Stimulated activated CD8-positive, alpha-beta memory T cell treated with anti-CD3 and anti-CD28 coated beads, Interleukin-7, amount 100 ng/mL, for 1 hour (primary cell): Measurements from ENCODE around the gene TOM1L2.
"Not testable (repeated sequence)": the region's sequence is repeated elsewhere in the genome, so short reads cannot be mapped to it uniquely, and the experiment has no call there.

ENCODE experiments used
- DNase-seq, 2 donors: peaks; one replicate each; pipeline ENCODE4 v3.0.0-alpha.2; 2020; ENCODE audit warnings: low read depth in 2 of 2

The TOM1L2 gene

DNA sequence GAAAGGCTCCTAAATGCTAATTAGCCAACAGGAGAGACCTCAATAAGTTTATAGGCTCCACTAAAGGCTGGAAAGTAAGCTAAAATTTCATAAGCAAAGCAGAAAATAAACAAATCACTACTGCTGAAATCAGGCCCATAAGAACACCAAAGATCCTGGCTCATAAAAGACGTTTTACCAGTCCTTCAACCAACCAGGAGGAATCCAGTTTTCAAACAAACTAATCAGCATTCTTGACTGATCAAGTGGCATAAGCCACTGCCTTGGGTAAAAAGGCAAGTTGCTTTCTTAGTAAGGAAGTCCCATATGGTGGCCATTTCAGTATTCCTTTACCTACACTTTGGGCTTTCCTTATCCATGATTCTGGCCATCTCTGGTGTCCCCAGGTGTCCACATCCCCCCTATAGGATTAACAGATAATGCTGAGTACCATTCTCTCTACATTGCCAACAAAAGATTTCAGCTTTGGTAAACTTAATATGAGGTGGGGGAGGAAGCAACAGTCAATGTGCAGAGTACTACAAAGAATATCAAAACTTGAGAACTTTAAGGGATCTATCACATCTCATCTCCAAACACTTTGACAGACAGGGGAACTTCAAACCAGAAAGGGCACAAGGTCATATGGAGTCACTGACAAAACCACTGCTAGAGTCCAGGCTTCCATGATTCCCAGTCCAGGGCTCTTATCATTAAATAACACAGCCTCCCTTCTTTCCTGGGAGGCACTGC lies 1.3 kb downstream of the TOM1L2 start:
- DNase-seq: no peak

GRCh38 chr17:17966399-17966798 lies 5.8 kb downstream of the TOM1L2 start:
- DNase-seq: no peak

GRCh38 chr17:17965152-17965721 lies 7.0 kb downstream of the TOM1L2 start:
- DNase-seq: no peak

GRCh38 chr17:17964710-17965109 lies 7.5 kb downstream of the TOM1L2 start:
- no peak for DNase-seq

GRCh38 chr17:17963694-17964436 lies 8.3 kb downstream of the TOM1L2 start:
- no peak for DNase-seq

- no peak for DNase-seq
Measured at GRCh38 chr17:17963066-17963465, 9.1 kb downstream of the TOM1L2 start.

DNA sequence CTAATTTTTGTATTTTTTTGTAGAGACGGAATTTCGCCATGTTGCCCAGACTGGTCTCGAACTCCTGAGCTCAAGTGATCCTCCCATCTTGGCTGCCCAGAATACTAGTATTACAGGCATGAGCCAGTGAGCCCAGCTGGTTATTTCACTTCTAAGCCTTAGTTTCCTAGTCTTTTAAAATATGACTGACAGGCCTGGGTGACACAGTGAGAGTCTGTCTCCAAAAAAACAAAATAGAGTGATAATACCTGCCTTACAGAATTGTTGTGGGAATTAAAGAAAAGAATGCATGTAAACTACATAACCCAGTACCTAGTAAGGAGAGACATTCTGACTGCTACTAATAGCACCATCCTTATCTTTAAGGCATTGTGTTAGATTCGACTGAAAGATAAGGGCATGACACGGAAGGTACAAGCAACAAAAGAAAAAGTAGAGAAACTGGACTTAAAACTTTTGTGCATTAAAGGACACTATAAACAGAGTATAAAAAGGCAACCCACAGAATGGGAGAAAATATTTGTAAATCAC lies 11.6 kb downstream of the TOM1L2 start:
- no peak for DNase-seq

- no peak for DNase-seq
Measured at GRCh38 chr17:17959520-17960361, 12.5 kb downstream of the TOM1L2 start.

DNA sequence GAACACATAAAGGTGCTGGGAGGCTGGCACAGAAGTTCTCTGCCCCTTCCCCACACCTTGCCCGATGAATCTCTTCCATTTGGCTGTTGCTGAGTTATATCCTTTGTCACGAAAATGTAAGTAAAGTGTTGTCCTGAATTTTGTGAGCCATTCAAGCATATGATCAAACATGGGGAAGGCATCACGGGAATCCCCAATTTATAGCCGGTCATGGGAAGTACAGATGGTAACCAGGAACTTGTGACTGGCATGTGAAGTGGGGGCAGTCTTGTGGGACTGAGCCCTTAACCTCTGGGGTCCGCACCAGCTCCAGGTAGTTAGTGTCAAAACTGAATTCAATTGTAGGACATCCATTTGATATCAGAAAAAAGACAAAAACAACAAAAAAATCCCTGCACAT lies 13.2 kb downstream of the TOM1L2 start:
- no peak for DNase-seq

DNA sequence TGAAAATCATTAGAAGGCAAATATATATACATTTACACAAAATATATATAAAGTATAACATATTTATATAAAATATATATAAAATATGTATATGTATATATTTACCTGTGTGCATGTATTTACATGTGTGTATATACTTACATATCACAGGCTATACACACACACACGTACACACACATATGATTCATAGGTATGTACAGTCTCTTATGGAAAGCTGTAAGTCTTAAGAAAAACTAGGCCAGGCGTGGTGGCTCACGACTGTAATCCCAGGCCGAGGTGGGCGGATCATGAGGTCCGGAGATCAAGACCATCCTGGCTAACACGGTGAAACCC lies 14.7 kb downstream of the TOM1L2 start:
- DNase-seq: no peak

DNA sequence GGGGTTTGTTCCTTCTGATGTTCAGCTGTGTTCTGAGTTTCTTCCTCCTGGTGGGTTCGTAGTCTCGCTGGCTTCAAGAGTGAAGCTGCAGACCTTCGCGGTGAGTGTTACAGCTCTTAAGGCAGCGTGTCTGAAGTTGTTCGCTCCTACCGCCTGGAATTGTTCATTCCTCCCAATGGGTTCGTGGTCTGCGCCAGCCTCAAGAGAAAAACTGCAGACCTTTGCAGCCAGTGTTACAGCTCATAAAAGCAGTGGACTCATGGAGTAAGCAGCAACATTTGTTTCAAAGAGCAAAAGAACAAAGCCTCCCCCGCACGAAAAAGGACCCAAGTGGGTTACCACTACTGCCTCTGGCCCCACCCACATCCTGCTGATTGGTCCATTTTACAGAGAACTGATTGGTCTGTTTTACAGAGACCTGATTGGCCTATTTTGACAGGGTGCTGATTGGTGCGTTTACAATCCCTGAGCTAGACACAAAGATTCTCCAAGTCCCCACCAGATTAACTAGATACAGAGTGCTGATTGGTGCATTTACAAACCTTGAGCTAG lies 16.3 kb downstream of the TOM1L2 start:
- not testable (repeated sequence) for DNase-seq

GRCh38 chr17:17954079-17954478 lies 18.1 kb downstream of the TOM1L2 start:
- no peak for DNase-seq

- DNase-seq: no peak
Measured at GRCh38 chr17:17952691-17953090, 19.5 kb downstream of the TOM1L2 start.

DNA sequence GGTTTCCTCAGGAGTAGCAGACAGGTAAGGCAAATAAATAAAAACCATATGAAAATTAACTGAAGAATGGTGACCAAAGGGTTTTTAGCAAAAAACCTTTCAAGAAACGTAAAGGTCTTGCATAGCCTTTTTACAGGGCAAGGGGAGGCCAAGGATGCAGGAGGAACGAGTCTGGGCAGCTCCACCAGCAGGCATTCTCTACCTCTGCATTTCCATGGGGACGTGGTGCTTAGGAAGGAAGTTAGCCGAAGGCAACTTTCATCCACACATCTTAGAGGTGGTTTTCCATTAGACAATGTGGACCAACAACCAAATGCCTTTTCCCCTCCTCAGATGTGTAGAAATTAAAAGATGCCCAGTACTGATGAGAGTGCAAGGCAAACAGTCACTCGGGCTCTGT lies 20.7 kb downstream of the TOM1L2 start:
- no peak for DNase-seq

DNA sequence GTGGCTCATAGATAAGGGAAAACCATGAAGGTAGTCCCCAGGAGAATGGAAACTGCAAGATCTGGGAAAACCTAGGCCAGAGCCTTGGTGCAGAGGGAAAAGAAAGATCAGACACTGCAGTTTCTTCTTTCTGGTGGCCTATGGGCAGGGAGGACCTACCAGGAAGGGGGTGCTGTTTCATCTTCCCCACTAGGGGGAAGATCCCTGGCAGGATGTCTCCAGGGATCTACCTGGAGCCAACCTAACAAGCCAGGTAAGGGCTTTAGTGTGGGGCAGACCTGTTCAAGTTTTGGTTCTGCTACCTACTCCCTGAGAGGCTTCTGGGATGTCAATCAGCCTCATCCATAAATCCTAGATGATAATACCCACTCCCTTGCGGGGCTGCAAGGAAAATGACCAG lies 21.4 kb downstream of the TOM1L2 start:
- DNase-seq: no peak

DNA sequence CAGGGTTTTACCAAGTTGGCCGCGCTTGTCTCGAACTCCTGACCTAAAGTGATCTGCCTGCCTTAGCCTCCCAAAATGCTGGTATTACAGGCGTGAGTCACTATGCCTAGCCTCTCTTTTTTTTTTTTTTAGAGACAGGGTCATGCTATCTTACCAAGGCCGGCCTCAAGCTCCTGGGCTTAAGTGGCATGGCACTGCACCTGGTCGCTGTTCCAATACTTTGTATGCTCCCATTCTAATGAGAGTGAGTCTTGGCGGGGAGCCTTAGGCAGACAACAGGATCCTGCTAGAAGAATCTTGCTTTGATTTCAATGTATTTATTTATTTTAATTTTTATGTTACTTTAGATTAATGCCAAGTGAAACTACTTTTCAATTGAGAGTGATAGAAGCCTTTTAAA lies 21.9 kb downstream of the TOM1L2 start:
- no peak for DNase-seq

DNA sequence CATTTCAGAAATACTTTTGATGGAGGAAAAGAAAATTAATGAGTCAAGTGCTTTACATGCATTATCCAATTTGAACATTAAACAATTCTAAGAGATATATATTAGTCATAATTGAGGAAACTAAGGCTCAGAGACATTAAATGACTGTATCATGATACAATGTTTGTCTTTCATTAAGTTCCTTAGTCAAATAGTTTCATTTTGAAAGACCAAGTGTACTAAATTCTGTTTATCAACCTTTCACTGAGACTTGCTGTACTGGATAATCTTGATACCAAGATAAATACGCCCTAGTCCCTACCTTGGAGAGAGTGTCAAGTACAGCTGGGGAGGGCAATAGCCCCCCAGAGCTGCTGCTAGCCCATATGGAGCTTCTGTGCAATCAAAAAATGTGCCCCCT lies 24.2 kb downstream of the TOM1L2 start:
- DNase-seq: no peak

DNA sequence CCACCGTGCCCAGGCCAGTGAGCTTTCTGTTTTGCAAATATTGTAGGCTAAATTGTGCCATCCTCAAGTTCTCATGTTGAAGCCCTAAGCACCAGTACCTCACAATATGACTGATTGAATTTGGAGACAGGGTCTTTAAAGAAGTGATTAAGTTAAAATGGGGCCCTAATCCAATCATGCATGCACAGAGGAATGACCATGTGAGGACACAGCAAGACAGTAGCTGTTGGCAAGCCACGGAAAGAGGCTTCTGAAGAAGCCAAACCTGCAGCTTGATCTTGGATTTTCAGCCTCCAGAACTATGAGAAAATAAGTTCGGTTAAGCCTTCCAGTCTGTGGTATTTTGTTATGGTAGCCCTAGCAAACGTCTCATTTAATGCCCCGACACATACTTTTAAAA lies 24.9 kb downstream of the TOM1L2 start:
- no peak for DNase-seq

DNA sequence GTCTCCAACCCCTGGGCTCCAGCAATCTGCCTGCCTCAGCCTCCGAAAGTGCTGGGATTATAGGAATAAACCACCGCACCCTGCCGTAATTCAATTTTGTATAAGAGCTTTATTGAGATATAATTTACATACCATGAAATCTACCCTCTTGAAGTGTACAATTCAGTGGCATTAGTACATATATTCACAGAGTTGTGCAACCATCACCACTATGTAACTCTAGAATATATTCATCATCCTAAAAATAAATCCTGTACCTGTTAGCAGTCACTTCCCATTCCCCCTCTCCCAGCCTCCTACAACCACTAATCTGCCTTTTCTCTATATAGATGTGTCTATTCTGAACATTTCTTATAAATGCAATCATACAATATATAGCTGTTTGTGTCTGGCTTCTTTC lies 26.1 kb downstream of the TOM1L2 start:
- DNase-seq: no peak

GRCh38 chr17:17944743-17945142 lies 27.5 kb downstream of the TOM1L2 start:
- DNase-seq: no peak

GRCh38 chr17:17944242-17944641 lies 28.0 kb downstream of the TOM1L2 start:
- no peak for DNase-seq
